ENCODE data around the gene PCSK7. TPM values are rescaled to one million over a fixed set of nuclear protein-coding genes. Genes with fewer than 3 reads are reported as not detected.

The PCSK7 gene
- total and polyA plus RNA-seq, 10 of the 15 experiments (the other 5 are each of a cell fraction or from before 2014, with no cell fraction given), result 5.5 to 81.5 (median 51.6) TPM

GRCh38 chr11:117228091-117228490 lies 3.8 kb downstream of the PCSK7 start (continued):
- TF ChIP-seq, protein P1, sequence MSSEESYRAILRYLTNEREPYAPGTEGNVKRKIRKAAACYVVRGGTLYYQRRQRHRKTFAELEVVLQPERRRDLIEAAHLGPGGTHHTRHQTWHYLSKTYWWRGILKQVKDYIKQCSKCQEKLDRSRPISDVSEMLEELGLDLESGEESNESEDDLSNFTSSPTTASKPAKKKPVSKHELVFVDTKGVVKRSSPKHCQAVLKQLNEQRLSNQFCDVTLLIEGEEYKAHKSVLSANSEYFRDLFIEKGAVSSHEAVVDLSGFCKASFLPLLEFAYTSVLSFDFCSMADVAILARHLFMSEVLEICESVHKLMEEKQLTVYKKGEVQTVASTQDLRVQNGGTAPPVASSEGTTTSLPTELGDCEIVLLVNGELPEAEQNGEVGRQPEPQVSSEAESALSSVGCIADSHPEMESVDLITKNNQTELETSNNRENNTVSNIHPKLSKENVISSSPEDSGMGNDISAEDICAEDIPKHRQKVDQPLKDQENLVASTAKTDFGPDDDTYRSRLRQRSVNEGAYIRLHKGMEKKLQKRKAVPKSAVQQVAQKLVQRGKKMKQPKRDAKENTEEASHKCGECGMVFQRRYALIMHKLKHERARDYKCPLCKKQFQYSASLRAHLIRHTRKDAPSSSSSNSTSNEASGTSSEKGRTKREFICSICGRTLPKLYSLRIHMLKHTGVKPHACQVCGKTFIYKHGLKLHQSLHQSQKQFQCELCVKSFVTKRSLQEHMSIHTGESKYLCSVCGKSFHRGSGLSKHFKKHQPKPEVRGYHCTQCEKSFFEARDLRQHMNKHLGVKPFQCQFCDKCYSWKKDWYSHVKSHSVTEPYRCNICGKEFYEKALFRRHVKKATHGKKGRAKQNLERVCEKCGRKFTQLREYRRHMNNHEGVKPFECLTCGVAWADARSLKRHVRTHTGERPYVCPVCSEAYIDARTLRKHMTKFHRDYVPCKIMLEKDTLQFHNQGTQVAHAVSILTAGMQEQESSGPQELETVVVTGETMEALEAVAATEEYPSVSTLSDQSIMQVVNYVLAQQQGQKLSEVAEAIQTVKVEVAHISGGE (CRISPR knock-in tag; IDR thresholded peaks at IDR 0.05), result no peak
- no peak for TF ChIP-seq MEF2A (IDR thresholded peaks at IDR 0.05; ENCODE audit: insufficient read depth, low read depth, low read length)

DNA sequence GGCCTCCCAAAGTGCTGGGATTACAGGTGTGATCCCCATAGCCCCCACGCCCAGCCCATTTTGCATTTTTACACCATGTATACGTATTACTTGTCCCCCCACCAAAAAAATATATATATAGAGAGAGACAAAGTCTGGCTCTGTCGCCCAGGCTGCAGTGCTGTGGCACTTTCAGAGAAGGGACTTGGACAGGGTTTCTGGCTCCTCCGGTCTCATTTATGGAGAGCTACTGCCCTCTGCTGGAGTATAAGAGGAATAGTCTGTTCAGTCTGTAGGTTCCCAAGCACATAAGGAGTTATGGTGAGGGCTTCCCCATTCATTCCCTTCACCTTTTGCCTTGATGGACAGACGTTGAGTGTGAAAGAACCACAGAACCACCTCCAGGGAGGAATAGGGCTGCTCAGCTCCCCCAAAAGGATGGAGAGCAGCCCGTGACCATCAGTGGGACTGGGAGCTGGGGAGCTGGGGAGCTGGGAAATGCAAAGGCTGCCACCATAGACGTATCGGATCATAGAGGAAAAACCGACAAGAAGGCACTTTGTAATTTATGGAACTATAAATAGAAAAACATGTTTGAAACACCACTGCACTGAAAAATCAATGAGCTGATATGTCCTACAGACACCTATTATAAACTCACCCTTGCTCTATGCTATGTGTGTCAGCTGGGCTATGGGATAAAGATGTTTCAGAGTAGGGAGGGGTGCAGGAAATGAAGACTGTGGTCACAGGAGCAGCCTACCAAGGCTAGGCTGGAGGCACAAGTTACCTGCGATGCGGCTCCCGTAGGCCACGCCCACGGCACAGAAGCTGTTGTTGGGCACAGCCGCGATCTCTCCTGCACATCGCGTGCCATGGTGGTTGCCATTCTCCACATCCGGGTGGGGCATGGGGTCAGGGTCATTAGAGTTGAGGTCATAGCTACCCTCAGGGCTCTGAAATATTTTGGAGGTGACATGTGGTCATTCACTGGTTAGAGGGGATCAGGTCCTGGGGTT lies 5.2 kb downstream of the PCSK7 start:
- BruUV-seq (replicated peaks), result no TSS peak
- CTCF ChIA-PET, result interaction anchor here (0.6 to 17.3 kb wide), 33 partner anchors 10 to 713 kb away, joined by 3 to 422 read pairs (median 4); partner anchors contain the start of genes APOA5, PAFAH1B2 and SIDT2
- SMC1A ChIA-PET (ENCODE audit: uncharacterized antibody, unreplicated experiment), result interaction anchor here (0.7 to 12.2 kb wide), 15 partner anchors 12 to 494 kb away, joined by 3 to 187 read pairs (median 4); partner anchors contain the start of gene SIDT2
- peak; percentile 84 for FAIRE-seq
- Histone ChIP-seq H3K27ac (ENCODE audit: control insufficient read depth, insufficient read depth) (no peak overlapping the region), H2AFZ (ENCODE audit: control insufficient read depth, low read depth, low read length) (no peak overlapping the region), H3K4me1 (ENCODE audit: control insufficient read depth, insufficient read depth, low read length) (peaks cover 9% of the 10 kb centered on the region), H3K36me3 (ENCODE audit: control insufficient read depth in 2 of 2, insufficient read depth in 2 of 2, low read length in 1 of 2) (peaks cover 33 to 36% of the 10 kb centered on the region in 2 experiments; a peak in 3 of 4 replicates), H3K27me3 (replicated peaks in 1 of 2; ENCODE audit: control insufficient read depth in 2 of 2, insufficient read depth in 2 of 2, low read length in 1 of 2) (no peaks in the 10 kb centered on the region), H3K4me2 (ENCODE audit: control insufficient read depth, insufficient read depth) (no peak overlapping the region), H3K79me2 (ENCODE audit: control insufficient read depth, insufficient read depth, low read length) (peaks cover 28% of the 10 kb centered on the region), H3K9ac (ENCODE audit: control insufficient read depth, insufficient read depth, low read length) (no peak overlapping the region), H4K20me1 (ENCODE audit: control insufficient read depth, insufficient read depth) (no peaks in the 10 kb centered on the region; the same call in 1 of the 2 replicates), H3K9me3 (replicated peaks; ENCODE audit: control insufficient read depth, insufficient read depth, low read length) (no peaks in the 10 kb centered on the region), H3K4me3 (no peak overlapping the region)
- 65% methylated on average over 19 of the region's 19 CpGs for WGBS (ENCODE audit: insufficient coverage, insufficient replicate concordance, low lambda C conversion rate, missing lambda C conversion rate)
- RAD21 ChIA-PET (ENCODE audit: unreplicated experiment), result interaction anchor here (0.6 to 9.9 kb wide), 17 partner anchors 17 to 493 kb away, joined by 3 to 159 read pairs (median 4); partner anchors contain the start of genes APOA5, PAFAH1B2 and SIDT2
- POLR2A ChIA-PET, result interaction anchor here (0.5 to 2.1 kb wide), 5 partner anchors 42 to 233 kb away, joined by 3 to 6 read pairs (median 4); no protein-coding TSS in a partner anchor
- in situ Hi-C loops (cut with MboI) (loop anchor here (5.0 kb wide), 1 partner anchor 349 kb away; no protein-coding TSS in a partner anchor), intact Hi-C loops (cut with micrococcal nuclease; ENCODE audit: unreplicated experiment) (loop anchor here (1.0 to 5.0 kb wide), 5 partner anchors 45 to 434 kb away; partner anchors contain the start of genes APOA1 and APOA5)
- ATAC-seq, result peak; percentile 79
- DNase-seq (ENCODE audit: low read depth, low spot score), result peak; percentile 35
- TF ChIP-seq PAX5 (IDR thresholded peaks at IDR 0.05; ENCODE audit: borderline replicate concordance, low read depth, low read length), result no peak
- TF ChIP-seq SIX5 (IDR thresholded peaks at IDR 0.05; ENCODE audit: low read depth, low read length, severe bottlenecking), result no peak
- no peak for TF ChIP-seq SMAD5 (IDR thresholded peaks at IDR 0.05; ENCODE audit: low read depth)
- TF ChIP-seq SMC3 (IDR thresholded peaks at IDR 0.05; ENCODE audit: borderline replicate concordance, low read length), result peak; percentile 74
- no peak for TF ChIP-seq WRNIP1 (IDR thresholded peaks at IDR 0.05; ENCODE audit: borderline replicate concordance, low read depth, low read length)
- no peak for TF ChIP-seq NFIC (IDR thresholded peaks at IDR 0.05; ENCODE audit: low read depth, low read length)
- no peak for TF ChIP-seq SP1 (IDR thresholded peaks at IDR 0.05; ENCODE audit: low read depth, low read length)
- TF ChIP-seq FOS (IDR thresholded peaks at IDR 0.05; ENCODE audit: borderline replicate concordance, extremely low read depth, insufficient read length), result no peak
- TF ChIP-seq, protein P2, sequence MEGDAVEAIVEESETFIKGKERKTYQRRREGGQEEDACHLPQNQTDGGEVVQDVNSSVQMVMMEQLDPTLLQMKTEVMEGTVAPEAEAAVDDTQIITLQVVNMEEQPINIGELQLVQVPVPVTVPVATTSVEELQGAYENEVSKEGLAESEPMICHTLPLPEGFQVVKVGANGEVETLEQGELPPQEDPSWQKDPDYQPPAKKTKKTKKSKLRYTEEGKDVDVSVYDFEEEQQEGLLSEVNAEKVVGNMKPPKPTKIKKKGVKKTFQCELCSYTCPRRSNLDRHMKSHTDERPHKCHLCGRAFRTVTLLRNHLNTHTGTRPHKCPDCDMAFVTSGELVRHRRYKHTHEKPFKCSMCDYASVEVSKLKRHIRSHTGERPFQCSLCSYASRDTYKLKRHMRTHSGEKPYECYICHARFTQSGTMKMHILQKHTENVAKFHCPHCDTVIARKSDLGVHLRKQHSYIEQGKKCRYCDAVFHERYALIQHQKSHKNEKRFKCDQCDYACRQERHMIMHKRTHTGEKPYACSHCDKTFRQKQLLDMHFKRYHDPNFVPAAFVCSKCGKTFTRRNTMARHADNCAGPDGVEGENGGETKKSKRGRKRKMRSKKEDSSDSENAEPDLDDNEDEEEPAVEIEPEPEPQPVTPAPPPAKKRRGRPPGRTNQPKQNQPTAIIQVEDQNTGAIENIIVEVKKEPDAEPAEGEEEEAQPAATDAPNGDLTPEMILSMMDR (IDR thresholded peaks at IDR 0.05 in 2 of 3, conservative IDR thresholded peaks at IDR 0.05 in 1 of 3; ENCODE audit: control insufficient read depth in 2 of 3, extremely low read depth in 1 of 3, insufficient read depth in 1 of 3, low read depth in 3 of 3, low read length in 3 of 3), result peak; percentile 74 to 90 (median 80); a peak in 5 of 6 replicates
- TF ChIP-seq ZNF622 (IDR thresholded peaks at IDR 0.05), result no peak
- TF ChIP-seq RAD21 (IDR thresholded peaks at IDR 0.05; ENCODE audit: insufficient read depth, low read depth, low read length), result peak; percentile 90
- no peak for TF ChIP-seq ZNF217 (IDR thresholded peaks at IDR 0.05)
- no peak for TF ChIP-seq SUZ12 (IDR thresholded peaks at IDR 0.05; ENCODE audit: unreplicated experiment)

Measured in GM12878 (cell line).